WTC11 (cell line): ENCODE data around the gene MIS18BP1. TPM values are rescaled to one million over a fixed set of nuclear protein-coding genes. Genes with fewer than 3 reads are reported as not detected.
A peak's percentile ranks its signal among the peaks of the same experiment; 100 is the strongest.

Experiments
- ATAC-seq: fragments of 200-7000 bp; cut with Tn5 transposase; 2 replicates; pipeline ENCODE4 v1.10.0; 2021; ENCODE audit warnings: mild to moderate bottlenecking, moderate library complexity
- CTCF ChIA-PET: fragments of 300-600 bp; sonication (Branson Sonifier 250); formaldehyde crosslinking; loops from one replicate; lab custom pipeline; 2021; ENCODE audit warnings: antibody characterized with exemption; lab: Charles Lee
- POLR2A ChIA-PET: fragments of 350-600 bp; sonication (Branson Sonifier 250); formaldehyde crosslinking; loops from one replicate; lab custom pipeline; 2021; ENCODE audit warnings: antibody characterized with exemption; lab: Charles Lee
- DNase-seq: peaks from one replicate; pipeline ENCODE4 v3.0.0; 2021; ENCODE audit warnings: low spot score
- H3K27ac Mint-ChIP-seq: 2 replicates; pipeline ENCODE4 v1.8.0; 2021; ENCODE audit warnings: mixed read lengths
- H3K27me3 Mint-ChIP-seq: 2 replicates; pipeline ENCODE4 v1.8.0; 2021; ENCODE audit warnings: low read depth, mild to moderate bottlenecking, moderate library complexity, mixed read lengths
- H3K36me3 Mint-ChIP-seq: 2 replicates; pipeline ENCODE4 v1.8.0; 2021; ENCODE audit warnings: mixed read lengths
- H3K4me1 Mint-ChIP-seq: 2 replicates; pipeline ENCODE4 v1.8.0; 2022; ENCODE audit warnings: mixed read lengths
- H3K4me3 Mint-ChIP-seq: 2 replicates; pipeline ENCODE4 v1.8.0; 2021; ENCODE audit warnings: mild to moderate bottlenecking, moderate library complexity, mixed read lengths
- H3K9me3 Mint-ChIP-seq: 2 replicates; pipeline ENCODE4 v1.8.0; 2021; ENCODE audit warnings: mixed read lengths
- CREM ChIP-seq: sonication (generic); formaldehyde crosslinking; IDR thresholded peaks from 2 replicates; pipeline ENCODE4 v1.8.1; 2022; ENCODE audit warnings: mild to moderate bottlenecking, missing genetic modification reagents, moderate library complexity
- ELF4 ChIP-seq: sonication (generic); formaldehyde crosslinking; IDR thresholded peaks from 2 replicates; pipeline ENCODE4 v1.8.1; 2022; ENCODE audit warnings: low read depth, mild to moderate bottlenecking, moderate library complexity, missing genetic modification reagents
- EMX1 ChIP-seq: fragments of 250-450 bp; sonication (Bioruptor Pico); IDR thresholded peaks from 2 replicates; pipeline ENCODE4 v1.8.0; 2021; ENCODE audit warnings: mild to moderate bottlenecking
- FOXP4 ChIP-seq: sonication (generic); formaldehyde crosslinking; IDR thresholded peaks from 2 replicates; pipeline ENCODE4 v1.8.0; 2022; ENCODE audit warnings: mild to moderate bottlenecking, missing genetic modification reagents
- GABPB1 ChIP-seq: sonication (generic); formaldehyde crosslinking; IDR thresholded peaks from 2 replicates; pipeline ENCODE4 v1.8.1; 2023; ENCODE audit warnings: mild to moderate bottlenecking, missing genetic modification reagents
- GTF2I ChIP-seq: fragments of 250-450 bp; sonication (Bioruptor Pico); conservative IDR thresholded peaks from 2 replicates; pipeline ENCODE4 v1.4.0; 2021; ENCODE audit warnings: mild to moderate bottlenecking
- HMGA2 ChIP-seq: fragments of 250-450 bp; sonication (Bioruptor Pico); IDR thresholded peaks from 2 replicates; pipeline ENCODE4 v1.4.0; 2021; ENCODE audit warnings: mild to moderate bottlenecking, moderate library complexity
- MAX ChIP-seq: sonication (generic); formaldehyde crosslinking; IDR thresholded peaks from 2 replicates; pipeline ENCODE4 v1.8.0; 2022; ENCODE audit warnings: mild to moderate bottlenecking, missing genetic modification reagents
- MXD4 ChIP-seq: fragments of 250-450 bp; sonication (Bioruptor Pico); IDR thresholded peaks from 2 replicates; pipeline ENCODE4 v1.8.0; 2021; ENCODE audit warnings: mild to moderate bottlenecking, moderate library complexity, borderline replicate concordance
- NFATC4 ChIP-seq: fragments of 250-450 bp; sonication (Bioruptor Pico); IDR thresholded peaks from 2 replicates; pipeline ENCODE4 v1.9.0; 2021; ENCODE audit warnings: mild to moderate bottlenecking
- NR3C1 ChIP-seq: sonication (generic); formaldehyde crosslinking; conservative IDR thresholded peaks from 2 replicates; pipeline ENCODE4 v1.8.1; 2023; ENCODE audit warnings: low read depth, mild to moderate bottlenecking, missing genetic modification reagents
- OVOL2 ChIP-seq: fragments of 250-450 bp; sonication (Bioruptor Pico); IDR thresholded peaks from 2 replicates; pipeline ENCODE4 v1.9.0; 2021; ENCODE audit warnings: mild to moderate bottlenecking, borderline replicate concordance
- PRDM15 ChIP-seq: sonication (generic); formaldehyde crosslinking; IDR thresholded peaks from 2 replicates; pipeline ENCODE4 v1.8.0; 2022; ENCODE audit warnings: missing genetic modification reagents
- SOX15 ChIP-seq: fragments of 250-450 bp; sonication (Bioruptor Pico); IDR thresholded peaks from 2 replicates; pipeline ENCODE4 v1.9.0; 2021; ENCODE audit warnings: mild to moderate bottlenecking
- TCF7 ChIP-seq: sonication (generic); formaldehyde crosslinking; IDR thresholded peaks from 2 replicates; pipeline ENCODE4 v1.8.0; 2022; ENCODE audit warnings: mild to moderate bottlenecking, low read depth, missing genetic modification reagents, moderate library complexity
- ZNF232 ChIP-seq: sonication (generic); formaldehyde crosslinking; IDR thresholded peaks from 2 replicates; pipeline ENCODE4 v1.8.0; 2022; ENCODE audit warnings: mild to moderate bottlenecking, missing genetic modification reagents
- ZNF396 ChIP-seq: fragments of 250-450 bp; sonication (Bioruptor Pico); IDR thresholded peaks from 2 replicates; pipeline ENCODE4 v1.8.0; 2021; ENCODE audit warnings: mild to moderate bottlenecking, moderate library complexity, borderline replicate concordance
- ZNF416 ChIP-seq: fragments of 250-450 bp; sonication (Bioruptor Pico); IDR thresholded peaks from 2 replicates; pipeline ENCODE4 v1.9.0; 2021; ENCODE audit warnings: mild to moderate bottlenecking, inconsistent platforms
- ZNF425 ChIP-seq: fragments of 250-450 bp; sonication (Bioruptor Pico); conservative IDR thresholded peaks from 2 replicates; pipeline ENCODE4 v1.9.0; 2021; ENCODE audit warnings: mild to moderate bottlenecking
- total RNA-seq: library from RNA; stranded (reverse); gene quantifications from 3 replicates; pipeline ENCODE4 v1.2.3, GENCODE V29; 2021

The MIS18BP1 gene
- total RNA-seq, 1 experiment from 2014 or later: 65.7 TPM

- peak; percentile 21 for DNase-seq
- no peak overlapping the region for H3K4me3 Mint-ChIP-seq
These were observed 40.8 kb downstream of the MIS18BP1 start for GRCh38 chr14:45212231-45212630.

More at GRCh38 chr14:45212231-45212630, 40.8 kb downstream of the MIS18BP1 start:
- Mint-ChIP-seq H3K4me1 (peaks cover 20% of the 10 kb centered on the region), H3K27me3 (no peaks in the 10 kb centered on the region), H3K27ac (peak overlapping the region; percentile 70), H3K9me3 (peaks cover 7% of the 10 kb centered on the region), H3K36me3 (peaks cover 67% of the 10 kb centered on the region)
- CTCF ChIA-PET: no interaction called here
- peak; percentile 55 for ATAC-seq
- TF ChIP-seq MAX: no peak
- no peak for TF ChIP-seq NR3C1 (CRISPR knock-in tag)
- TF ChIP-seq ZNF425 (CRISPR knock-in tag): no peak
- no peak for TF ChIP-seq OVOL2
- TF ChIP-seq FOXP4 (CRISPR knock-in tag): no peak
- TF ChIP-seq GTF2I (CRISPR knock-in tag): no peak
- TF ChIP-seq ELF4 (CRISPR knock-in tag): no peak
- no peak for TF ChIP-seq HMGA2
- no peak for TF ChIP-seq TCF7 (CRISPR knock-in tag)
- TF ChIP-seq SOX15 (CRISPR knock-in tag): no peak
- TF ChIP-seq PRDM15 (CRISPR knock-in tag): no peak
- TF ChIP-seq ZNF396: no peak
- no peak for TF ChIP-seq GABPB1 (CRISPR knock-in tag)
- TF ChIP-seq CREM (CRISPR knock-in tag): no peak
- no peak for TF ChIP-seq ZNF232 (CRISPR knock-in tag)
- no peak for TF ChIP-seq MXD4 (CRISPR knock-in tag)
- TF ChIP-seq EMX1: no peak
- TF ChIP-seq ZNF416 (CRISPR knock-in tag): no peak
- no peak for TF ChIP-seq NFATC4 (CRISPR knock-in tag)
- POLR2A ChIA-PET: interaction anchor here (0.9 kb wide), 1 partner anchor 11 kb away, joined by 3 read pairs; no protein-coding TSS in a partner anchor
